Neural progenitor cell (in vitro differentiated cells): Measurements from ENCODE around the gene EPHA3. TPM values are rescaled to one million over a fixed set of nuclear protein-coding genes. Genes with fewer than 3 reads are reported as not detected.

Experiments
- DNase-seq: peaks from one replicate; pipeline ENCODE4 v3.0.0-alpha.2; 2016; ENCODE audit warnings: low spot score
- H2AFZ ChIP-seq: fragments of 200-600 bp; sonication (generic); replicated peaks from 2 replicates; pipeline ENCODE4 v1.6.1; 2016; ENCODE audit warnings: antibody characterized with exemption
- H3F3A ChIP-seq: fragments of 200-600 bp; sonication (generic); 2 replicates; pipeline ENCODE4 v1.6.1; 2016; ENCODE audit warnings: antibody characterized with exemption, low read depth
- H3K27ac ChIP-seq: fragments of 200-600 bp; sonication (generic); 2 replicates; pipeline ENCODE4 v1.5.1; 2016; ENCODE audit warnings: mild to moderate bottlenecking
- H3K27me3 ChIP-seq: fragments of 200-600 bp; sonication (generic); 2 replicates; pipeline ENCODE4 v1.6.1; 2016; ENCODE audit warnings: mild to moderate bottlenecking, moderate library complexity
- H3K36me3 ChIP-seq: fragments of 200-600 bp; sonication (generic); 2 replicates; pipeline ENCODE4 v1.5.1; 2016
- H3K4me1 ChIP-seq: fragments of 200-600 bp; sonication (generic); 2 replicates; pipeline ENCODE4 v1.6.1; 2016; ENCODE audit warnings: mixed run types
- H3K4me2 ChIP-seq: fragments of 200-600 bp; sonication (generic); 2 replicates; pipeline ENCODE4 v1.6.1; 2016
- H3K4me3 ChIP-seq: fragments of 200-600 bp; sonication (generic); 2 replicates; pipeline ENCODE4 v1.5.1; 2016
- H3K79me2 ChIP-seq: fragments of 200-600 bp; sonication (generic); 2 replicates; pipeline ENCODE4 v1.6.1; 2016; ENCODE audit warnings: low read depth
- H3K9ac ChIP-seq: fragments of 200-600 bp; sonication (generic); 2 replicates; pipeline ENCODE4 v1.6.1; 2016
- H3K9me3 ChIP-seq: fragments of 200-600 bp; sonication (generic); 2 replicates; pipeline ENCODE4 v1.5.1; 2016; ENCODE audit warnings: low read depth
- H4K20me1 ChIP-seq: fragments of 200-600 bp; sonication (generic); 2 replicates; pipeline ENCODE4 v1.6.1; 2016; ENCODE audit warnings: low read depth
- H3K27ac Mint-ChIP-seq: 3 replicates; pipeline ENCODE4 v1.8.0; 2021; ENCODE audit warnings: mixed read lengths
- H3K27me3 Mint-ChIP-seq: 2 replicates; pipeline ENCODE4 v1.8.0; 2022; ENCODE audit warnings: low read depth, mild to moderate bottlenecking, inconsistent platforms, moderate library complexity, mixed read lengths; ENCODE audit not compliant: insufficient read depth
- H3K36me3 Mint-ChIP-seq: 3 replicates; pipeline ENCODE4 v1.8.0; 2021; ENCODE audit warnings: mixed read lengths
- H3K4me1 Mint-ChIP-seq: 3 replicates; pipeline ENCODE4 v1.8.0; 2021; ENCODE audit warnings: mixed read lengths
- H3K4me3 Mint-ChIP-seq: 3 replicates; pipeline ENCODE4 v1.8.0; 2021; ENCODE audit warnings: mild to moderate bottlenecking, moderate library complexity, mixed read lengths
- H3K9me3 Mint-ChIP-seq: 3 replicates; pipeline ENCODE4 v1.8.0; 2020; ENCODE audit warnings: mixed read lengths
- EZH2 ChIP-seq: fragments of 200-600 bp; sonication (generic); IDR thresholded peaks from 2 replicates; pipeline ENCODE4 v1.6.1; 2017; ENCODE audit warnings: antibody characterized with exemption, mild to moderate bottlenecking, moderate library complexity
- EZH2phosphoT487 ChIP-seq: fragments of 200-600 bp; sonication (generic); IDR thresholded peaks from 2 replicates; pipeline ENCODE4 v1.6.1; 2017; ENCODE audit warnings: antibody characterized with exemption
- total RNA-seq: library from RNA; depleted of rRNA; stranded (reverse); fragments of >200 nt; gene quantifications from 2 replicates; pipeline ENCODE4 v1.2.3, GENCODE V29; 2015; ENCODE audit warnings: low replicate concordance
- TF ChIP-seq, protein P1 (sequence below): fragments of 200-600 bp; sonication (generic); IDR thresholded peaks from 2 replicates; pipeline ENCODE4 v1.5.1; 2017; ENCODE audit warnings: antibody characterized with exemption, mild to moderate bottlenecking

The EPHA3 gene
- total RNA-seq, 1 donor from 2014 or later: 0.36 TPM

DNA sequence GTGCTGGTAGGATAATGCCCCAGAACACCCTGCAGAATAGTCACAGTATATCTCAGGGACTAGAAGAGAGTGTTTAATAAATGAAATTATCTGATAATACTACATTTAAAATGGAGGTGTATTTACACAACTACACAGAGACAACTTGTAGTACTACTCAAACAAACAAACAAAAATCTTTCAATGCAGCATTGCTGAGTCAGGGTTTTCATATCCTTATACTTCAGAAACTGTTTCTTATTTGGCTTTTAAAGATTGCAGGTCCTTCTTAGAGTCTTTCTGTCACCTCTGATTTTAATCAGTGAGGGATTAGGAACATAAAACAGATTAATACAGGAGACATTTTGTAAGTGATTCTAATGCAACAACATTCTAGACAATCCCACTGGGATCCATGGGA is 57.4 kb downstream of the EPHA3 start:
- Histone ChIP-seq H3K36me3 (no peaks in the 10 kb centered on the region), H3K79me2 (no peaks in the 10 kb centered on the region), H3K27ac (peak overlapping the region; percentile 93), H3K4me1 (peaks cover 34% of the 10 kb centered on the region), H4K20me1 (no peaks in the 10 kb centered on the region), H2AFZ (no peak overlapping the region), H3K9me3 (no peaks in the 10 kb centered on the region), H3K9ac (no peak overlapping the region), H3K4me2 (no peak overlapping the region), H3K27me3 (no peaks in the 10 kb centered on the region), H3F3A (peaks cover 27% of the 10 kb centered on the region), H3K4me3 (no peak overlapping the region)
- Mint-ChIP-seq H3K4me1 (peaks cover 45% of the 10 kb centered on the region), H3K36me3 (peaks cover 2% of the 10 kb centered on the region), H3K27ac (peak overlapping the region; percentile 75), H3K27me3 (no peaks in the 10 kb centered on the region), H3K9me3 (no peaks in the 10 kb centered on the region), H3K4me3 (no peak overlapping the region)
- no peak for DNase-seq
- TF ChIP-seq EZH2: no peak
- TF ChIP-seq EZH2phosphoT487: no peak
- TF ChIP-seq, protein P1, sequence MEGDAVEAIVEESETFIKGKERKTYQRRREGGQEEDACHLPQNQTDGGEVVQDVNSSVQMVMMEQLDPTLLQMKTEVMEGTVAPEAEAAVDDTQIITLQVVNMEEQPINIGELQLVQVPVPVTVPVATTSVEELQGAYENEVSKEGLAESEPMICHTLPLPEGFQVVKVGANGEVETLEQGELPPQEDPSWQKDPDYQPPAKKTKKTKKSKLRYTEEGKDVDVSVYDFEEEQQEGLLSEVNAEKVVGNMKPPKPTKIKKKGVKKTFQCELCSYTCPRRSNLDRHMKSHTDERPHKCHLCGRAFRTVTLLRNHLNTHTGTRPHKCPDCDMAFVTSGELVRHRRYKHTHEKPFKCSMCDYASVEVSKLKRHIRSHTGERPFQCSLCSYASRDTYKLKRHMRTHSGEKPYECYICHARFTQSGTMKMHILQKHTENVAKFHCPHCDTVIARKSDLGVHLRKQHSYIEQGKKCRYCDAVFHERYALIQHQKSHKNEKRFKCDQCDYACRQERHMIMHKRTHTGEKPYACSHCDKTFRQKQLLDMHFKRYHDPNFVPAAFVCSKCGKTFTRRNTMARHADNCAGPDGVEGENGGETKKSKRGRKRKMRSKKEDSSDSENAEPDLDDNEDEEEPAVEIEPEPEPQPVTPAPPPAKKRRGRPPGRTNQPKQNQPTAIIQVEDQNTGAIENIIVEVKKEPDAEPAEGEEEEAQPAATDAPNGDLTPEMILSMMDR: no peak

DNA sequence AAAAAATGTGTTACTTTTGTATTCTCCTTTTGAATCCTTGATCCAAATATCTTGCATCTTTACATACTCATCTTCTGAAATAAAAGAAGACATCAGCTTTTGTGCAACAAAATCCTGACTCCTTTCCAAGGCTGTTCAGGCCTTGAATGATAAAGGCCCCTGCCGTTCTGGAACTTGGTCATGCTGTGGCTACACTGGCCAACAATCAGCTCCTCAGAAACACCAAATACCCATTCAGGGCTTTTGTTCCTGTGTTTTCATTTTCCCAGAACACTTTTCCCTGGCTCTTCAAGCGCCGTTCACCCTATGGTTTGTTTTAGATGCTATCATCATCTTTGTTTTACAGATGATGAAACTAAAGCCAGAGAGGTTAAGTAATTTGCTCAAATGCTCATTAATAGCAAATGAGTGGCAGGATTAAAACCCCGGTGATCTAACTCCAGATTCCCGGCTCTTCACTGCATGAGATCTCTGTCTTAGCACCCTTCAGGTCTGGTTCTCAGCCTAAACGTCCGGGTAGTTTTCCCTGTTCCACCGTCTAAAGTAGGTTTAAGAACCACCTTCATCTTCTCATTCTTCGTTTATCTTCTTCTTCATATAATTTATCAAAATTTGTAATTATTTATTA is 58.3 kb downstream of the EPHA3 start:
- H3K27ac Mint-ChIP-seq: peak overlapping the region; percentile 58

DNA sequence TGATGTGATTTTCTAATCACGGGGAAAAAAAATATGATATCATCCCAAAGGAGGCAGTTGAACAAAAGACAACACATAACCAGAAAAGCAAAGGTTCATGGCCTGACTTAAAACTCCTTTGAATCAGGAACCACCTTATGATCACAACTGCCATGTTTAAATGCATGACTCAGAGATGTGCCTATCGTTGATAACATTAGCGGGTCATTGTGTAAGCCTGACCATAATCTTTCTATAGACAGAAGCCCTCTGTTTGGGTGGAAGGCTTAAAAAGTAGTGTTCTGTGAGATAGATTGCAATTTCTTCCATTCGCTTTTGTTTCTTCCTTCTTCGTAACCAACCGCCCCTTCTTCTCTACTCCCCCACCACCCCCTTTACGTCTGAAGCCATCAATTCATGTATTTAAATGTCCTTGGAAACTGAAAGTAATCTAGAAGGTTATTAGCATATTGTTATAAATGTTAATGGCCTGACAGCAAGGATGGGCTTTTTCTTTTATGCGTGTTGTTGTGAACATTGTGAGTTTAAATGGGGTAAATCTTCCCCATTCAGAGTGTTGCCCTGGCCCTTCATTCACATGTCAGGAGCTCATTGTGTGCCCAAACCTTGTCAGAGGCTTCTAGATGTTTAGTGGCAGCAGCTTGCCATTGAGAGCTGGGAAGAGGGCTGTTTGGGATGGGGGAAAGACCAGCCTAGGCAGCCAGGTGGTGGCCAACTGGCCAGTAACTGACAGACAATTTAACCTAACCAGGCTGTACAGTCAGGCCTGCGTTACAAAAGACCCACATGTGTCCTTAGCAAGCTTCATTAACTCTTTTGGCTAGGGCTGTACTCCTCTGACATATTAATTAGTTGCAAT is 64.5 kb downstream of the EPHA3 start:
- no peak for TF ChIP-seq EZH2
- TF ChIP-seq, protein P1: no peak
- no peak for TF ChIP-seq EZH2phosphoT487
- no peaks in the 10 kb centered on the region for H3K79me2 ChIP-seq
- DNase-seq: peak; percentile 61
- no peak overlapping the region for H3K4me3 Mint-ChIP-seq
- no peaks in the 10 kb centered on the region for H3K36me3 Mint-ChIP-seq
- no peak overlapping the region for H3K4me3 ChIP-seq
- H3K27me3 Mint-ChIP-seq: no peaks in the 10 kb centered on the region
- H3K27ac Mint-ChIP-seq: peak overlapping the region; percentile 23
- peak overlapping the region; percentile 46 for H3K4me2 ChIP-seq
- no peaks in the 10 kb centered on the region for H4K20me1 ChIP-seq
- peaks cover 4% of the 10 kb centered on the region for H3K9me3 Mint-ChIP-seq
- H3K9ac ChIP-seq: no peak overlapping the region
- peaks cover 30% of the 10 kb centered on the region for H3K4me1 ChIP-seq
- H3K36me3 ChIP-seq: no peaks in the 10 kb centered on the region
- H3K9me3 ChIP-seq: no peaks in the 10 kb centered on the region
- H2AFZ ChIP-seq: peak overlapping the region; percentile 40
- H3K4me1 Mint-ChIP-seq: peaks cover 27% of the 10 kb centered on the region
- peak overlapping the region; percentile 42 for H3K27ac ChIP-seq
- H3K27me3 ChIP-seq: no peaks in the 10 kb centered on the region
- peaks cover 16% of the 10 kb centered on the region for H3F3A ChIP-seq

More for the DNA sequence above, 58.3 kb downstream of the EPHA3 start:
- H3K4me1 Mint-ChIP-seq: peaks cover 45% of the 10 kb centered on the region
- H3K4me2 ChIP-seq: peak overlapping the region; percentile 54
- no peak overlapping the region for H3K4me3 ChIP-seq
- peaks cover 4% of the 10 kb centered on the region for H3K9me3 Mint-ChIP-seq
- no peaks in the 10 kb centered on the region for H3K27me3 Mint-ChIP-seq
- peaks cover 2% of the 10 kb centered on the region for H3K36me3 Mint-ChIP-seq
- H3K27me3 ChIP-seq: no peaks in the 10 kb centered on the region
- peak overlapping the region; percentile 32 for H3K4me3 Mint-ChIP-seq
- H3K27ac ChIP-seq: peak overlapping the region; percentile 93
- TF ChIP-seq EZH2phosphoT487: no peak
- no peak for TF ChIP-seq EZH2
- TF ChIP-seq, protein P1: no peak
- H3K4me1 ChIP-seq: peaks cover 34% of the 10 kb centered on the region
- no peaks in the 10 kb centered on the region for H3K79me2 ChIP-seq
- H3K9me3 ChIP-seq: no peaks in the 10 kb centered on the region
- peaks cover 27% of the 10 kb centered on the region for H3F3A ChIP-seq
- peak overlapping the region; percentile 88 for H2AFZ ChIP-seq
- H4K20me1 ChIP-seq: no peaks in the 10 kb centered on the region
- no peaks in the 10 kb centered on the region for H3K36me3 ChIP-seq
- DNase-seq: peak; percentile 72
- H3K9ac ChIP-seq: no peak overlapping the region
